HCT116 (cell line): ENCODE results near the gene SECTM1. TPM values are rescaled to one million over a fixed set of nuclear protein-coding genes. Genes with fewer than 3 reads are reported as not detected.
"Not testable (repeated sequence)": the region's sequence is repeated elsewhere in the genome, so short reads cannot be mapped to it uniquely, and the experiment has no call there.

Experiments
- ATAC-seq: fragments of 200-7000 bp; cut with Tn5 transposase; 2 replicates; pipeline ENCODE4 v1.9.1; 2020; ENCODE audit warnings: mild to moderate bottlenecking, moderate library complexity
- BruUV-seq: library from RNA; stranded (reverse); fragments of 400-500 nt; replicated peaks from 2 replicates; lab custom pipeline; 2021; lab: Mats Ljungman, UMichigan
- CTCF ChIA-PET: fragments of 300-600 bp; sonication (Branson Sonifier 250); formaldehyde crosslinking; loops from one replicate; lab custom pipeline; 2021; ENCODE audit warnings: antibody characterized with exemption; lab: Charles Lee
- POLR2A ChIA-PET: fragments of 300-600, 350-600 bp; sonication (Branson Sonifier 250); formaldehyde crosslinking; loops from one replicate; lab custom pipeline; 2021; ENCODE audit warnings: antibody characterized with exemption; lab: Charles Lee
- RAD21 ChIA-PET, 2 experiments: fragments of 300-600 bp; sonication (Branson Sonifier 250); formaldehyde crosslinking; loops; one replicate each; lab custom pipeline; 2023; ENCODE audit warnings: low total read pairs in 2 of 2; ENCODE audit not compliant: uncharacterized antibody in 2 of 2, unreplicated experiment in 2 of 2, low non-redundant PET in 1 of 2; lab: Charles Lee
- DNase-seq: peaks from one replicate; pipeline ENCODE4 v3.0.0-alpha.2; 2010; ENCODE audit warnings: low read depth, low spot score
- H2AFZ ChIP-seq: fragments of 200-600 bp; shearing (Covaris generic), sonication (generic); 2 replicates; pipeline ENCODE4 v1.6.1; 2017; ENCODE audit warnings: low read depth, mixed run types, mixed read lengths, antibody characterized with exemption, low read length; ENCODE audit not compliant: poor library complexity, severe bottlenecking
- H3K27ac ChIP-seq: 2 replicates; pipeline ENCODE4 v1.5.1; 2012; ENCODE audit warnings: low read depth, low read length
- H3K27me3 ChIP-seq: fragments of 200-600 bp; sonication (generic); 2 replicates; pipeline ENCODE4 v1.6.1; 2016; ENCODE audit warnings: mixed run types, low read length, mixed read lengths; ENCODE audit not compliant: insufficient read depth
- H3K36me3 ChIP-seq, 2 experiments: fragments of 200-500 bp in 1 of 2; fragments of 200-600 bp in 1 of 2; sonication (Bioruptor generic) in 1 of 2; sonication (generic) in 1 of 2; 2 replicates each; pipeline versions ENCODE4 v1.5.1 to v1.6.1; 2014 to 2016; ENCODE audit warnings: low read length in 2 of 2, inconsistent platforms in 1 of 2, mixed read lengths in 1 of 2, mixed run types in 1 of 2; ENCODE audit not compliant: insufficient read depth in 2 of 2, control insufficient read depth in 1 of 2
- H3K4me1 ChIP-seq, 2 experiments: fragments of 200-600 bp in 1 of 2; sonication (generic) in 1 of 2; 2 replicates each; pipeline versions ENCODE4 v1.5.1 to v1.6.1; 2012 to 2017; ENCODE audit warnings: low read length in 2 of 2, inconsistent platforms in 1 of 2, mild to moderate bottlenecking in 1 of 2, mixed read lengths in 1 of 2, mixed run types in 1 of 2, moderate library complexity in 1 of 2; ENCODE audit not compliant: insufficient read depth in 2 of 2, control insufficient read depth in 1 of 2
- H3K4me2 ChIP-seq: fragments of 200-600 bp; sonication (generic); 2 replicates; pipeline ENCODE4 v1.6.1; 2017; ENCODE audit warnings: mixed run types, low read length, mixed read lengths
- H3K4me3 ChIP-seq, 2 experiments: fragments of 200-600 bp in 1 of 2; sonication (generic) in 1 of 2; replicated peaks in 1 of 2; 2 replicates each; pipeline ENCODE4 v1.5.1; 2011 to 2016; ENCODE audit warnings: low read length in 2 of 2, control low read depth in 1 of 2, low read depth in 1 of 2, mild to moderate bottlenecking in 1 of 2, mixed read lengths in 1 of 2, mixed run types in 1 of 2
- H3K79me2 ChIP-seq: fragments of 200-600 bp; sonication (generic); 2 replicates; pipeline ENCODE4 v1.6.1; 2017; ENCODE audit warnings: mild to moderate bottlenecking, mixed run types, low read length, moderate library complexity, mixed read lengths; ENCODE audit not compliant: insufficient read depth
- H3K9ac ChIP-seq: fragments of 200-600 bp; sonication (generic); 2 replicates; pipeline ENCODE4 v1.6.1; 2016; ENCODE audit warnings: low read length, mixed read lengths
- H3K9me2 ChIP-seq: fragments of 200-600 bp; sonication (generic), shearing (Covaris generic); 2 replicates; pipeline ENCODE4 v1.6.1; 2017; ENCODE audit warnings: mixed run types, mild to moderate bottlenecking, moderate library complexity; ENCODE audit not compliant: insufficient read depth
- H3K9me3 ChIP-seq, 2 experiments: fragments of 200-500 bp in 1 of 2; fragments of 200-600 bp in 1 of 2; sonication (Bioruptor generic) in 1 of 2; sonication (generic) in 1 of 2; 2 replicates each; pipeline ENCODE4 v1.6.1; 2014 to 2017; ENCODE audit warnings: low read length in 2 of 2, mixed read lengths in 2 of 2, inconsistent platforms in 1 of 2, low read depth in 1 of 2, mild to moderate bottlenecking in 1 of 2, mixed run types in 1 of 2, moderate library complexity in 1 of 2; ENCODE audit not compliant: control insufficient read depth in 1 of 2, insufficient read depth in 1 of 2
- H4K20me1 ChIP-seq: fragments of 200-600 bp; sonication (generic), shearing (Covaris generic); 2 replicates; pipeline ENCODE4 v1.6.1; 2017; ENCODE audit warnings: mixed run types, mild to moderate bottlenecking, moderate library complexity; ENCODE audit not compliant: insufficient read depth
- ATF3 ChIP-seq: IDR thresholded peaks from 2 replicates; pipeline ENCODE4 v1.6.1; 2012
- EGR1 ChIP-seq: IDR thresholded peaks from 2 replicates; pipeline ENCODE4 v1.6.1; 2012; ENCODE audit warnings: low read depth
- EZH2phosphoT487 ChIP-seq: fragments of 200-600 bp; IDR thresholded peaks from 2 replicates; pipeline ENCODE4 v1.6.1; 2018; ENCODE audit warnings: antibody characterized with exemption, borderline replicate concordance
- FOSL1 ChIP-seq: IDR thresholded peaks from 2 replicates; pipeline ENCODE4 v1.6.1; 2012; ENCODE audit warnings: low read depth
- MAX ChIP-seq: IDR thresholded peaks from 2 replicates; pipeline ENCODE4 v1.6.1; 2012
- SRF ChIP-seq: IDR thresholded peaks from 2 replicates; pipeline ENCODE4 v1.6.1; 2012; ENCODE audit warnings: low read depth
- TCF7L2 ChIP-seq: IDR thresholded peaks from 2 replicates; pipeline ENCODE4 v1.7.0; 2011; ENCODE audit warnings: borderline replicate concordance, inconsistent platforms; ENCODE audit not compliant: insufficient read depth, insufficient read length; ENCODE audit errors: extremely low read depth
- intact Hi-C: fragments of 100-400 bp; cut with micrococcal nuclease; formaldehyde crosslinking; loops from 2 replicates; pipeline ENCODE4 v1.10.0; 2022
- total RNA-seq: library from RNA; stranded (reverse); gene quantifications from one replicate; pipeline ENCODE4 v1.2.1, GENCODE V29; 2021; ENCODE audit not compliant: unreplicated experiment

SECTM1 gene
- total RNA-seq, 1 experiment from 2014 or later = 6.8 TPM

- H3K4me3 ChIP-seq, H3K9me2 ChIP-seq, intact Hi-C loops, H3K79me2 ChIP-seq, DNase-seq, POLR2A ChIA-PET, RAD21 ChIA-PET, H2AFZ ChIP-seq, CTCF ChIA-PET, H3K9ac ChIP-seq, H4K20me1 ChIP-seq, H3K27ac ChIP-seq, BruUV-seq, H3K36me3 ChIP-seq, H3K9me3 ChIP-seq, H3K27me3 ChIP-seq, H3K4me2 ChIP-seq, ATAC-seq: not testable (repeated sequence)
- H3K4me1 ChIP-seq = peaks cover 15 to 20% of the 10 kb centered on the region in 2 experiments
Measured at GRCh38 chr17:82381703-82382009, 48.1 kb upstream of the SECTM1 start.

- RAD21 ChIA-PET = no interaction called here
- Histone ChIP-seq H3K9ac (no peak overlapping the region), H3K79me2 (no peaks in the 10 kb centered on the region), H3K36me3 (no peaks in the 10 kb centered on the region), H3K4me2 (no peak overlapping the region), H3K27ac (no peak overlapping the region), H3K9me2 (no peaks in the 10 kb centered on the region), H3K4me1 (peaks cover 15 to 20% of the 10 kb centered on the region in 2 experiments), H3K27me3 (no peaks in the 10 kb centered on the region), H4K20me1 (no peaks in the 10 kb centered on the region), H2AFZ (no peak overlapping the region), H3K9me3 (no peaks in the 10 kb centered on the region), H3K4me3 (no peak overlapping the region)
- DNase-seq (no peak), ATAC-seq (no peak)
- POLR2A ChIA-PET = no interaction called here
- CTCF ChIA-PET = no interaction called here
- intact Hi-C loops = no loop called here
- BruUV-seq = no TSS peak
- TF ChIP-seq ATF3 (no peak), SRF (no peak), EZH2phosphoT487 (no peak), TCF7L2 (no peak), FOSL1 (no peak), EGR1 (no peak), MAX (no peak)
Measured at GRCh38 chr17:82380860-82381702, 47.5 kb upstream of the SECTM1 start.
